ENCODE results near the gene GSG1L2. TPM values are rescaled to one million over a fixed set of nuclear protein-coding genes. Genes with fewer than 3 reads are reported as not detected.
A peak's percentile ranks its signal among the peaks of the same experiment; 100 is the strongest.

GSG1L2 gene
- polyA plus RNA-seq, 3 donors: not detected

DNA sequence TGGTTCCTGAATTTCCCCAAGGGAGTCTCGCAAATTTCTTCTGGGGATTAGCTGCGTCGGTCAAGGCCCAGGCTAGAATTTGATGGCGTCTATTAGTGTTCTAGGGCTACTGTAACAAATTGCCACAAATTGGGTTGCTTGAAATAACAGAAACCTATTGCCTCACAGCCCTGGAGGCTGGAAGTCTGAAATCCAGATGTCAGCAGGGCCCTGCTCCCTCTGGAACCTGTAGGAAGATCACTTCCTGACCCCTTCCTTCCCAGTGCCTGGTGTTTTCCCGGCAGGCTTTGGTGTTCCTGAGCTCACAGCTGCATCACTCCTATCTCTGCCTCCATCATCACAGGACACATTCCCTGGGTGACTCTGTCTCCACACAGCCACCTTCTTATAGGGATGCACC, 54.9 kb downstream of the GSG1L2 start:
- Histone ChIP-seq H3K9me3 (replicated peaks in 1 of 2; ENCODE audit: control insufficient read depth in 1 of 2, insufficient read depth in 1 of 2, low read length in 2 of 2) (no peaks in the 10 kb centered on the region), H3K79me2 (ENCODE audit: insufficient read depth, low read length) (no peaks in the 10 kb centered on the region), H3K4me2 (replicated peaks; ENCODE audit: extremely low read depth, low read length, poor library complexity, severe bottlenecking) (no peak overlapping the region), H4K20me1 (ENCODE audit: insufficient read depth, low read length) (no peaks in the 10 kb centered on the region), H3K36me3 (replicated peaks in 1 of 2; ENCODE audit: control insufficient read depth in 1 of 2, insufficient read depth in 2 of 2, low read length in 2 of 2) (no peaks in the 10 kb centered on the region), H3K4me1 (ENCODE audit: control insufficient read depth in 1 of 2, insufficient read depth in 2 of 2, low read length in 2 of 2) (no peaks in the 10 kb centered on the region), H3K27me3 (ENCODE audit: control insufficient read depth in 2 of 2, insufficient read depth in 2 of 2, low read length in 2 of 2) (no peaks in the 10 kb centered on the region), H3K9ac (ENCODE audit: insufficient read depth, low read length, poor library complexity, severe bottlenecking) (no peak overlapping the region), H2AFZ (ENCODE audit: insufficient read depth, low read depth, low read length, poor library complexity, severe bottlenecking) (no peak overlapping the region), H3K27ac (ENCODE audit: low read depth in 1 of 2, low read length in 2 of 2) (no peak overlapping the region), H3K4me3 (replicated peaks in 1 of 3; ENCODE audit: low read depth in 2 of 3, low read length in 3 of 3) (no peak overlapping the region)
- TF ChIP-seq, protein P1, sequence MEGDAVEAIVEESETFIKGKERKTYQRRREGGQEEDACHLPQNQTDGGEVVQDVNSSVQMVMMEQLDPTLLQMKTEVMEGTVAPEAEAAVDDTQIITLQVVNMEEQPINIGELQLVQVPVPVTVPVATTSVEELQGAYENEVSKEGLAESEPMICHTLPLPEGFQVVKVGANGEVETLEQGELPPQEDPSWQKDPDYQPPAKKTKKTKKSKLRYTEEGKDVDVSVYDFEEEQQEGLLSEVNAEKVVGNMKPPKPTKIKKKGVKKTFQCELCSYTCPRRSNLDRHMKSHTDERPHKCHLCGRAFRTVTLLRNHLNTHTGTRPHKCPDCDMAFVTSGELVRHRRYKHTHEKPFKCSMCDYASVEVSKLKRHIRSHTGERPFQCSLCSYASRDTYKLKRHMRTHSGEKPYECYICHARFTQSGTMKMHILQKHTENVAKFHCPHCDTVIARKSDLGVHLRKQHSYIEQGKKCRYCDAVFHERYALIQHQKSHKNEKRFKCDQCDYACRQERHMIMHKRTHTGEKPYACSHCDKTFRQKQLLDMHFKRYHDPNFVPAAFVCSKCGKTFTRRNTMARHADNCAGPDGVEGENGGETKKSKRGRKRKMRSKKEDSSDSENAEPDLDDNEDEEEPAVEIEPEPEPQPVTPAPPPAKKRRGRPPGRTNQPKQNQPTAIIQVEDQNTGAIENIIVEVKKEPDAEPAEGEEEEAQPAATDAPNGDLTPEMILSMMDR (IDR thresholded peaks at IDR 0.05): no peak
- Mint-ChIP-seq H3K36me3 (no peaks in the 10 kb centered on the region), H3K27me3 (ENCODE audit: low read depth in 3 of 3) (peaks cover 9 to 15% (median 14%) of the 10 kb centered on the region in 3 donors), H3K4me1 (no peaks in the 10 kb centered on the region), H3K27ac (no peak overlapping the region), H3K4me3 (no peak overlapping the region), H3K9me3 (no peaks in the 10 kb centered on the region)
- WGBS (ENCODE audit: insufficient coverage): 65% methylated on average over 2 of the region's 5 CpGs
- no peak for DNase-seq
- intact Hi-C loops (cut with micrococcal nuclease): no loop called here

DNA sequence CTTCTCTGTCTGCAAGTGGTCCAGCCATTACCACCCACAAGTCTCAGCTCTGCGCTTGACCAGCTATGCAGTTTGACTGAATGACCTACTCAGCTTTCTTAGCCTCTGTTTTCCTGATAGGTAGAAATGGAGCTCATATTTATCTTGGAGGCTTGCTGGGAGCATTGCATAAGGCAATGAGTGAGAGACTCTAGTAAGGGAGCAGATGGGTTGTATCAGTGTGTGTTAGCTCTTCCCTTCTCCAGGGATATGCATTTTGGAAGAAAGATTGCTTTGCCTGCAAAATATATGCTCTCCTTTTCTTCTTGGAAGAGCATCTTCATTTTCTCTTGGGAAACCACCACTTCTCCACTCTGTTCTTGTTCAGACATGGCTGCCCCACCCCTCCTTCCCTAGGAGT, 56.6 kb downstream of the GSG1L2 start:
- no peaks in the 10 kb centered on the region for H3K79me2 ChIP-seq (ENCODE audit: insufficient read depth, low read length)
- H3K27me3 ChIP-seq (ENCODE audit: control insufficient read depth in 2 of 2, insufficient read depth in 2 of 2, low read length in 2 of 2): no peaks in the 10 kb centered on the region
- no peak overlapping the region for H3K4me3 ChIP-seq (replicated peaks in 1 of 3; ENCODE audit: low read depth in 2 of 3, low read length in 3 of 3)
- no peaks in the 10 kb centered on the region for H3K4me1 Mint-ChIP-seq
- H3K4me1 ChIP-seq (ENCODE audit: control insufficient read depth in 1 of 2, insufficient read depth in 2 of 2, low read length in 2 of 2): no peaks in the 10 kb centered on the region
- WGBS (ENCODE audit: insufficient coverage): no CpG with 5 or more reads among the region's 1 CpG
- no peaks in the 10 kb centered on the region for H3K36me3 Mint-ChIP-seq
- no peaks in the 10 kb centered on the region for H3K9me3 Mint-ChIP-seq
- intact Hi-C loops (cut with micrococcal nuclease): no loop called here
- H3K27ac ChIP-seq (ENCODE audit: low read depth in 1 of 2, low read length in 2 of 2): no peak overlapping the region
- TF ChIP-seq, protein P1 (IDR thresholded peaks at IDR 0.05): no peak
- H3K9ac ChIP-seq (ENCODE audit: insufficient read depth, low read length, poor library complexity, severe bottlenecking): no peak overlapping the region
- no peak for DNase-seq
- H4K20me1 ChIP-seq (ENCODE audit: insufficient read depth, low read length): no peaks in the 10 kb centered on the region
- no peak overlapping the region for H3K4me2 ChIP-seq (replicated peaks; ENCODE audit: extremely low read depth, low read length, poor library complexity, severe bottlenecking)
- no peaks in the 10 kb centered on the region for H3K9me3 ChIP-seq (replicated peaks in 1 of 2; ENCODE audit: control insufficient read depth in 1 of 2, insufficient read depth in 1 of 2, low read length in 2 of 2)
- peak overlapping the region in 1 of 7 donors; percentile 20 for H3K27ac Mint-ChIP-seq
- H2AFZ ChIP-seq (ENCODE audit: insufficient read depth, low read depth, low read length, poor library complexity, severe bottlenecking): no peak overlapping the region
- peaks cover 9 to 17% (median 14%) of the 10 kb centered on the region in 3 donors for H3K27me3 Mint-ChIP-seq (ENCODE audit: low read depth in 3 of 3)
- no peaks in the 10 kb centered on the region for H3K36me3 ChIP-seq (replicated peaks in 1 of 2; ENCODE audit: control insufficient read depth in 1 of 2, insufficient read depth in 2 of 2, low read length in 2 of 2)
- no peak overlapping the region for H3K4me3 Mint-ChIP-seq
